GM12892 (cell line): Measurements from ENCODE around the gene IGLL5.

ENCODE experiments used
- POLR2A ChIP-seq: IDR thresholded peaks from 2 replicates; pipeline ENCODE4 v1.6.1; 2011; ENCODE audit warnings: low read depth, low read length, control low read depth
- POLR2AphosphoS5 ChIP-seq: IDR thresholded peaks from 2 replicates; pipeline ENCODE4 v1.6.1; 2011; ENCODE audit warnings: low read depth, low read length, control low read depth
- TAF1 ChIP-seq: IDR thresholded peaks from 2 replicates; pipeline ENCODE4 v1.6.1; 2011; ENCODE audit warnings: low read depth, mild to moderate bottlenecking, control low read depth, low read length, borderline replicate concordance

- TF ChIP-seq POLR2AphosphoS5 (no peak), POLR2A (no peak), TAF1 (no peak)
These were observed 44.9 kb downstream of the IGLL5 start for GRCh38 chr22:22932512-22932941.
